OCI-LY3 (cell line): ENCODE measurements around the gene NUP155.

ENCODE experiments used
- EZH2phosphoT487 ChIP-seq: fragments of 200-600 bp; shearing (Covaris generic); IDR thresholded peaks from 2 replicates; pipeline ENCODE4 v1.6.1; 2018; ENCODE audit warnings: antibody characterized with exemption, mixed run types, low read depth
- TF ChIP-seq, protein P1 (sequence below): fragments of 200-600, 300-600 bp; sonication (generic); IDR thresholded peaks from 2 replicates; pipeline ENCODE4 v1.5.1; 2014; ENCODE audit warnings: antibody characterized with exemption, low read length, low read depth

DNA sequence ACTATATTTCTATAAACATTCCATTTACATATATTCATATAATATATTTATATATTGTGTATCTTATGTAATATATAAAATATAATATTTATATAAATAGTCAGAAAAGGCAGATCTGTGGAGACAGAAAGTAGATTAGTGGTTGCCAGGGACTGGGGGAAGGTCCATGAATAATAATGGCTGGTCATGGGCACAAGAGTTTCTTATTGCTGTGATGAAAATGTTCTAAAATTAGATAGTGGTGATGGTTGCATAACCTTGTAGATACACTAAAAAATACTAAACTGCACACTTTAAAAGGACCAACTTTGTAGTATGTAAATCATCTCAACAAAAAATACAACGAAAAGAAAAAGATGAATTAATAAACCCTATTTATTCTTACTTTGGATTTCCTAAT lies 47.3 kb downstream of the NUP155 start:
- TF ChIP-seq, protein P1, sequence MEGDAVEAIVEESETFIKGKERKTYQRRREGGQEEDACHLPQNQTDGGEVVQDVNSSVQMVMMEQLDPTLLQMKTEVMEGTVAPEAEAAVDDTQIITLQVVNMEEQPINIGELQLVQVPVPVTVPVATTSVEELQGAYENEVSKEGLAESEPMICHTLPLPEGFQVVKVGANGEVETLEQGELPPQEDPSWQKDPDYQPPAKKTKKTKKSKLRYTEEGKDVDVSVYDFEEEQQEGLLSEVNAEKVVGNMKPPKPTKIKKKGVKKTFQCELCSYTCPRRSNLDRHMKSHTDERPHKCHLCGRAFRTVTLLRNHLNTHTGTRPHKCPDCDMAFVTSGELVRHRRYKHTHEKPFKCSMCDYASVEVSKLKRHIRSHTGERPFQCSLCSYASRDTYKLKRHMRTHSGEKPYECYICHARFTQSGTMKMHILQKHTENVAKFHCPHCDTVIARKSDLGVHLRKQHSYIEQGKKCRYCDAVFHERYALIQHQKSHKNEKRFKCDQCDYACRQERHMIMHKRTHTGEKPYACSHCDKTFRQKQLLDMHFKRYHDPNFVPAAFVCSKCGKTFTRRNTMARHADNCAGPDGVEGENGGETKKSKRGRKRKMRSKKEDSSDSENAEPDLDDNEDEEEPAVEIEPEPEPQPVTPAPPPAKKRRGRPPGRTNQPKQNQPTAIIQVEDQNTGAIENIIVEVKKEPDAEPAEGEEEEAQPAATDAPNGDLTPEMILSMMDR, result no peak
- no peak for TF ChIP-seq EZH2phosphoT487
